HG03280 (cell line): ENCODE measurements around the gene RALGAPA1.

ENCODE experiments used
- ATAC-seq: cut with Tn5 transposase; IDR thresholded peaks from one replicate; pipeline ENCODE4 v1.9.1; 2021; ENCODE audit warnings: mild to moderate bottlenecking, moderate library complexity; ENCODE audit not compliant: unreplicated experiment

RALGAPA1 gene

GRCh38 chr14:35503646-35504045, 305.4 kb downstream of the RALGAPA1 start:
- ATAC-seq: no peak

GRCh38 chr14:35499180-35499579, 309.9 kb downstream of the RALGAPA1 start:
- ATAC-seq: no peak

- ATAC-seq: no peak
Measured at GRCh38 chr14:35495278-35495677, 313.8 kb downstream of the RALGAPA1 start.

- ATAC-seq: no peak
Measured at GRCh38 chr14:35492569-35493014, 316.5 kb downstream of the RALGAPA1 start.
